HepG2 (cell line): ENCODE data around the gene PDE4D. TPM values are rescaled to one million over a fixed set of nuclear protein-coding genes. Genes with fewer than 3 reads are reported as not detected.

ENCODE experiments used
- ATAC-seq: fragments of 200-7000 bp; cut with Tn5 transposase; 3 replicates; pipeline ENCODE4 v1.9.1; 2020; ENCODE audit warnings: mild to moderate bottlenecking, moderate library complexity
- BruUV-seq: library from RNA; stranded (reverse); fragments of 400-500 nt; replicated peaks from 2 replicates; lab custom pipeline; 2021; lab: Mats Ljungman, UMichigan
- CTCF ChIA-PET: fragments of 300-600 bp; formaldehyde crosslinking; extraction: SDS; loops from one replicate; lab custom pipeline; 2021; ENCODE audit warnings: low total read pairs, inconsistent platforms, low intra/inter-chr PET ratio; lab: Yijun Ruan, JAX
- POLR2A ChIA-PET: fragments of 350-600 bp; sonication (Branson Sonifier 250); formaldehyde crosslinking; loops from one replicate; lab custom pipeline; 2020; ENCODE audit warnings: antibody characterized with exemption, inconsistent platforms; lab: Yijun Ruan, JAX
- DNase-seq: peaks from one replicate; pipeline ENCODE4 v3.0.0-alpha.2; 2015; ENCODE audit warnings: low spot score
- FAIRE-seq: peaks from 3 replicates; lab custom pipeline; 2011; peaks lifted over from hg19 to GRCh38; lab: Jason Lieb, UNC
- H2AFZ ChIP-seq: one replicate; pipeline ENCODE4 v1.6.1; 2011; ENCODE audit warnings: low read length, inconsistent platforms
- H3K27ac ChIP-seq: fragments of 300-600 bp; 3 replicates; pipeline ENCODE4 v1.8.0; 2011; ENCODE audit warnings: mixed run types, mild to moderate bottlenecking, mixed read lengths, low read length, inconsistent platforms; ENCODE audit not compliant: insufficient read depth; ENCODE audit errors: extremely low read length
- H3K27me3 ChIP-seq, 2 experiments: fragments of 200-600 bp in 1 of 2; 2 replicates in 1 of 2; 3 replicates in 1 of 2; pipeline versions ENCODE4 v1.6.0 to v1.8.0; 2011; ENCODE audit warnings: low read length in 2 of 2, mild to moderate bottlenecking in 2 of 2, moderate library complexity in 2 of 2, inconsistent platforms in 1 of 2; ENCODE audit not compliant: insufficient read depth in 2 of 2, control insufficient read depth in 1 of 2
- H3K36me3 ChIP-seq, 2 experiments: fragments of 200-600 bp in 1 of 2; replicated peaks in 1 of 2; 2 replicates in 1 of 2; 3 replicates in 1 of 2; pipeline versions ENCODE4 v1.5.1 to v1.8.0; 2011; ENCODE audit warnings: low read length in 2 of 2, inconsistent platforms in 1 of 2; ENCODE audit not compliant: insufficient read depth in 2 of 2, control insufficient read depth in 1 of 2
- H3K4me1 ChIP-seq: 2 replicates; pipeline ENCODE4 v1.5.1; 2012; ENCODE audit warnings: low read length, inconsistent platforms; ENCODE audit not compliant: insufficient read depth
- H3K4me2 ChIP-seq: 2 replicates; pipeline ENCODE4 v1.6.0; 2011; ENCODE audit warnings: low read depth, low read length, inconsistent platforms
- H3K4me3 ChIP-seq, 3 experiments: fragments of 200-600 bp in 1 of 3; sonication (generic), shearing (Covaris generic) in 1 of 3; replicated peaks in 1 of 3; 2 replicates each; pipeline ENCODE4 v1.5.1; 2011 to 2016; ENCODE audit warnings: low read length in 3 of 3, inconsistent platforms in 2 of 3, low read depth in 2 of 3, mild to moderate bottlenecking in 2 of 3, control low read depth in 1 of 3, mixed read lengths in 1 of 3; ENCODE audit not compliant: insufficient read depth in 1 of 3
- H3K79me2 ChIP-seq: one replicate; pipeline ENCODE4 v1.6.1; 2011; ENCODE audit warnings: low read length, inconsistent platforms; ENCODE audit not compliant: insufficient read depth
- H3K9ac ChIP-seq: 2 replicates; pipeline ENCODE4 v1.6.0; 2011; ENCODE audit warnings: mild to moderate bottlenecking, low read depth, low read length, inconsistent platforms; ENCODE audit not compliant: insufficient read depth
- H3K9me3 ChIP-seq: 2 replicates; pipeline ENCODE4 v1.5.1; 2012; ENCODE audit warnings: mild to moderate bottlenecking, low read length
- H4K20me1 ChIP-seq: 2 replicates; pipeline ENCODE4 v1.6.0; 2011; ENCODE audit warnings: inconsistent platforms, mild to moderate bottlenecking, low read length, moderate library complexity; ENCODE audit not compliant: insufficient read depth
- CENPX ChIP-seq: sonication (generic); formaldehyde crosslinking; IDR thresholded peaks from 2 replicates; pipeline ENCODE4 v1.9.0; 2021; ENCODE audit warnings: mild to moderate bottlenecking, missing genetic modification reagents, moderate library complexity
- GLI4 ChIP-seq: sonication (generic); formaldehyde crosslinking; IDR thresholded peaks from 2 replicates; pipeline ENCODE4 v1.5.1; 2020; ENCODE audit warnings: missing genetic modification reagents, mild to moderate bottlenecking, moderate library complexity, borderline replicate concordance
- GLMP ChIP-seq: sonication (generic); formaldehyde crosslinking; IDR thresholded peaks from 2 replicates; pipeline ENCODE4 v1.9.0; 2021; ENCODE audit warnings: missing genetic modification reagents, mild to moderate bottlenecking, borderline replicate concordance
- HMG20B ChIP-seq: conservative IDR thresholded peaks from 2 replicates; pipeline ENCODE4 v1.6.1; 2016; ENCODE audit warnings: missing genetic modification reagents, missing compliant biosample characterization
- KLF13 ChIP-seq: sonication (generic); formaldehyde crosslinking; IDR thresholded peaks from 2 replicates; pipeline ENCODE4 v1.4.0; 2020; ENCODE audit warnings: mild to moderate bottlenecking, missing genetic modification reagents
- MED1 ChIP-seq: sonication (generic); formaldehyde crosslinking; IDR thresholded peaks from 2 replicates; pipeline ENCODE4 v1.4.0; 2020; ENCODE audit warnings: missing genetic modification reagents
- MIER3 ChIP-seq: IDR thresholded peaks from 2 replicates; pipeline ENCODE4 v1.6.1; 2016; ENCODE audit warnings: missing compliant biosample characterization, borderline replicate concordance
- MLLT10 ChIP-seq: sonication (generic); formaldehyde crosslinking; IDR thresholded peaks from 2 replicates; pipeline ENCODE4 v1.4.0; 2020; ENCODE audit warnings: missing genetic modification reagents
- SRSF4 ChIP-seq: fragments of 200-400 bp; formaldehyde crosslinking; IDR thresholded peaks from one replicate; pipeline ENCODE4 v1.6.1; 2018; ENCODE audit warnings: mild to moderate bottlenecking, low read depth, low read length, moderate library complexity; ENCODE audit not compliant: poor library complexity, severe bottlenecking
- TGIF2 ChIP-seq: IDR thresholded peaks from 2 replicates; pipeline ENCODE4 v1.6.1; 2016; ENCODE audit warnings: control low read depth, missing compliant biosample characterization
- ZNF33A ChIP-seq: sonication (generic); formaldehyde crosslinking; IDR thresholded peaks from 2 replicates; pipeline ENCODE4 v1.5.1; 2020; ENCODE audit warnings: missing genetic modification reagents, mild to moderate bottlenecking, moderate library complexity, borderline replicate concordance
- ZNF407 ChIP-seq: sonication (generic); formaldehyde crosslinking; IDR thresholded peaks from one replicate; pipeline ENCODE4 v1.5.1; 2020; ENCODE audit warnings: mild to moderate bottlenecking, missing genetic modification reagents; ENCODE audit errors: not compliant biosample characterization
- ZNF441 ChIP-seq: sonication (generic); formaldehyde crosslinking; IDR thresholded peaks from 2 replicates; pipeline ENCODE4 v1.7.0; 2021; ENCODE audit warnings: missing genetic modification reagents, borderline replicate concordance
- ZNF496 ChIP-seq: sonication (generic); formaldehyde crosslinking; IDR thresholded peaks from 2 replicates; pipeline ENCODE4 v1.8.1; 2023; ENCODE audit warnings: mild to moderate bottlenecking, moderate library complexity, missing genetic modification reagents; ENCODE audit not compliant: insufficient replicate concordance
- ZNF629 ChIP-seq: sonication (generic); formaldehyde crosslinking; conservative IDR thresholded peaks from 2 replicates; pipeline ENCODE4 v1.5.0; 2020; ENCODE audit warnings: missing genetic modification reagents
- ZNF7 ChIP-seq: IDR thresholded peaks from 2 replicates; pipeline ENCODE4 v1.6.1; 2016; ENCODE audit warnings: missing biosample characterization, missing genetic modification reagents
- WGBS: methylation state at CpG from one replicate; pipeline ENCODE4 v1.1.6; 2017; ENCODE audit warnings: low lambda C conversion rate; 5-methylcytosine and 5-hydroxymethylcytosine counted together
- in situ Hi-C: cut with HindIII; loops from 2 replicates; pipeline ENCODE4 v1.10.0; 2017; ENCODE audit warnings: low pct_unique_long_range_greater_than_20kb; ENCODE audit not compliant: extremely low pct_ligation_motif_present
- intact Hi-C: fragments of 100-400 bp; cut with micrococcal nuclease; formaldehyde crosslinking; loops from one replicate; pipeline ENCODE4 v1.10.0; 2022; ENCODE audit not compliant: unreplicated experiment
- polyA plus RNA-seq, 8 experiments: library from polyadenylated mRNA; depleted of rRNA in 3 of 8; stranded (reverse) in 7 of 8; unstranded in 1 of 8; fragments of >200 nt; fragmentation: Illumina TruSeq in 4 of 8; extraction: Trizol in 4 of 8; gene quantifications; 2 replicates each; pipeline versions ENCODE4 v1.2.1 to v1.2.3, GENCODE V29; 2011 to 2016; ENCODE audit warnings: low read depth in 4 of 8, missing spikeins in 1 of 8, mixed read lengths in 1 of 8; ENCODE audit not compliant: insufficient read depth in 1 of 8
- total RNA-seq, 5 experiments: library from RNA; depleted of rRNA; stranded (reverse); fragments of >200 nt; fragmentation: Illumina TruSeq; extraction: Trizol; gene quantifications; 2 replicates each; pipeline ENCODE4 v1.2.3, GENCODE V29; 2016; ENCODE audit warnings: low read depth in 1 of 5

Gene PDE4D
- total and polyA plus RNA-seq, 2 of the 13 experiments (the other 11 are each of a cell fraction or from before 2014, with no cell fraction given): 7.0 to 12.2 TPM

GRCh38 chr5:59785676-59786333, 107.7 kb downstream of the PDE4D start:
- no peak overlapping the region for H2AFZ ChIP-seq
- whole genome bisulfite sequencing: 43% methylated on average over 5 of the region's 5 CpGs

More at GRCh38 chr5:59785676-59786333, 107.7 kb downstream of the PDE4D start:
- DNase-seq (no peak), FAIRE-seq (no peak), ATAC-seq (no peak)
- no peaks in the 10 kb centered on the region for H3K4me1 ChIP-seq
- H3K36me3 ChIP-seq: no peaks in the 10 kb centered on the region
- H3K4me3 ChIP-seq: no peak overlapping the region
- no TSS peak for BruUV-seq
- H3K27ac ChIP-seq: no peak overlapping the region
- in situ Hi-C loops (no loop called here), intact Hi-C loops (no loop called here)
- ChIA-PET CTCF (no interaction called here), POLR2A (no interaction called here)
- no peaks in the 10 kb centered on the region for H4K20me1 ChIP-seq
- no peaks in the 10 kb centered on the region for H3K27me3 ChIP-seq
- no peaks in the 10 kb centered on the region for H3K9me3 ChIP-seq
- H3K9ac ChIP-seq: no peak overlapping the region
- TF ChIP-seq ZNF7 (CRISPR knock-in tag): no peak
- TF ChIP-seq GLMP (CRISPR knock-in tag): no peak
- TF ChIP-seq TGIF2 (CRISPR knock-in tag): no peak
- no peak for TF ChIP-seq MED1 (CRISPR knock-in tag)
- TF ChIP-seq CENPX (CRISPR knock-in tag): no peak
- TF ChIP-seq ZNF496: no peak
- TF ChIP-seq ZNF441: no peak
- TF ChIP-seq HMG20B (CRISPR knock-in tag): no peak
- TF ChIP-seq KLF13 (CRISPR knock-in tag): no peak
- TF ChIP-seq MIER3 (CRISPR knock-in tag): no peak
- TF ChIP-seq ZNF33A: no peak
- no peak for TF ChIP-seq ZNF629 (CRISPR knock-in tag)
- TF ChIP-seq GLI4 (CRISPR knock-in tag): no peak
- no peak for TF ChIP-seq MLLT10 (CRISPR knock-in tag)
- no peak for TF ChIP-seq SRSF4
- TF ChIP-seq ZNF407 (CRISPR knock-in tag): no peak
- no peak overlapping the region for H3K4me2 ChIP-seq
- no peaks in the 10 kb centered on the region for H3K79me2 ChIP-seq
